Stimulated activated naive B cell treated with anti-CD40 and anti-IgM and Interleukin-4, amounts not matched to agents 10 μg/mL and 1 μg/mL and 100 μg/mL, for 72 hours (primary cell): ENCODE data around the gene PHACTR2.
A peak's percentile ranks its signal among the peaks of the same experiment; 100 is the strongest.
"Not testable (repeated sequence)": the region's sequence is repeated elsewhere in the genome, so short reads cannot be mapped to it uniquely, and the experiment has no call there.

ENCODE experiments used
- ATAC-seq, 2 donors: fragments of 150-1000 bp; cut with Tn5 transposase; replicated peaks; 2 replicates each; pipeline ENCODE4 v1.10.0; 2021; ENCODE audit warnings: moderate library complexity in 1 of 2
- DNase-seq: peaks from one replicate; pipeline ENCODE4 v3.0.0; 2021
- H3K27ac Mint-ChIP-seq: one replicate; pipeline ENCODE4 v1.8.0; 2022; ENCODE audit warnings: mild to moderate bottlenecking, mixed read lengths
- H3K27me3 Mint-ChIP-seq, 2 donors: one replicate each; pipeline ENCODE4 v1.8.0; 2022; ENCODE audit warnings: mixed read lengths in 2 of 2
- H3K36me3 Mint-ChIP-seq, 2 donors: one replicate each; pipeline ENCODE4 v1.8.0; 2022; ENCODE audit warnings: mixed read lengths in 2 of 2, mild to moderate bottlenecking in 1 of 2
- H3K4me1 Mint-ChIP-seq, 2 donors: one replicate each; pipeline ENCODE4 v1.8.0; 2022; ENCODE audit warnings: mixed read lengths in 2 of 2, mild to moderate bottlenecking in 1 of 2
- H3K4me3 Mint-ChIP-seq, 2 donors: one replicate each; pipeline ENCODE4 v1.8.0; 2022; ENCODE audit warnings: mild to moderate bottlenecking in 2 of 2, mixed read lengths in 2 of 2, moderate library complexity in 1 of 2
- H3K9me3 Mint-ChIP-seq, 2 donors: one replicate each; pipeline ENCODE4 v1.8.0; 2022; ENCODE audit warnings: mixed read lengths in 2 of 2, mild to moderate bottlenecking in 1 of 2

PHACTR2 gene

GRCh38 chr6:143766185-143766553 is 88.4 kb downstream of the PHACTR2 start:
- DNase-seq = no peak
- no peak overlapping the region for H3K4me3 Mint-ChIP-seq
- H3K36me3 Mint-ChIP-seq = peaks cover 6 to 19% of the 10 kb centered on the region in 2 donors
- H3K9me3 Mint-ChIP-seq = no peaks in the 10 kb centered on the region
- H3K4me1 Mint-ChIP-seq = peaks cover 0 to 2% of the 10 kb centered on the region in 2 donors
- H3K27me3 Mint-ChIP-seq = no peaks in the 10 kb centered on the region
- ATAC-seq = no peak
- H3K27ac Mint-ChIP-seq = no peak overlapping the region

- DNase-seq (no peak), ATAC-seq (no peak)
- no peaks in the 10 kb centered on the region for H3K4me1 Mint-ChIP-seq
- H3K36me3 Mint-ChIP-seq = peaks cover 4 to 19% of the 10 kb centered on the region in 2 donors
- no peaks in the 10 kb centered on the region for H3K9me3 Mint-ChIP-seq
- H3K27me3 Mint-ChIP-seq = no peaks in the 10 kb centered on the region
- H3K4me3 Mint-ChIP-seq = no peak overlapping the region
- no peak overlapping the region for H3K27ac Mint-ChIP-seq
Observed at GRCh38 chr6:143767433-143767832, 89.7 kb downstream of the PHACTR2 start.

DNA sequence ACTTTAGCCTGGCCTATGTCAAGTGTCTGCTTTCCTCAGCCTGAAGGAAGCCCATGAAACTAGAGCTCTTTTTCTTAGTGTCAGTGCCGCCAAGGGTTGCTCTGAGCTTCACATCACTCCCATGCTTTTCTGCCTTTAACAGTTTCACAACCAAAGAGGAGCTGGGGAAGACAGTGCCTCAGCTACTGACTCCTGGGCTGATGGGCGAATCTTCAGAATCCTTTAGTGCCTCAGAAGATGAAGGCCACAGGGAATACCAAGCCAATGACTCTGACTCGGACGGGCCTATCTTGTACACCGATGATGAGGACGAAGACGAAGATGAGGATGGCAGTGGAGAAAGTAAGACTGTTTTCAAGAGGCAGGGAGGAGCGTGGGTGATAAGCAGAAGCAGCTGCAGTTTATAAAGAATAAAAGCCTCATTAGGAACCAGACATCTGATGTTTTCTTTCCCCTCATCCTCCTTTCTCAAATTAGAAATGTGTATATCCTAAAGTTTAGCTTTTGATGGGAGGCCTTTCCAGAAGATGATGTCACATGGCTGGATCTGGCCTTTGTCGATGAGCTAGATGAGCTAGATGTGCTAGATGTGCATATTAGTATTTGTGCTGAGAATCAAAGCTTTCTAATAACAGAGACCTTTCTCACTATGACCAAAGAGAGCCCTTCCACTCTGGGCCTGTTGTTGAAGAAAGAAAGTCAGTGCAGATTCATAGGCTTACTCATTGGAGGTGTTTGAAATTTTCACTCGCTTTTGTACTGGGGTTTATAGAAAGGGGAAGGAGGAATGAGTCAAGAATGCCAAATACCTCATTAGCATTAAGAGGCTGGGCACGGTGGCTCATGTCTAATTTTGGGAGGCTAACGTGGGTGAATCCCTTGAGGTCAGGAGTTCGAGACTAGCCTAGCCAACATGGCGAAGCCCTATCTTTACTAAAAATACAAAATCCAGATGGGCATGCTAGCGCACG is 94.6 kb downstream of the PHACTR2 start:
- no peak for DNase-seq
- H3K36me3 Mint-ChIP-seq = peaks cover 7 to 20% of the 10 kb centered on the region in 2 donors

DNA sequence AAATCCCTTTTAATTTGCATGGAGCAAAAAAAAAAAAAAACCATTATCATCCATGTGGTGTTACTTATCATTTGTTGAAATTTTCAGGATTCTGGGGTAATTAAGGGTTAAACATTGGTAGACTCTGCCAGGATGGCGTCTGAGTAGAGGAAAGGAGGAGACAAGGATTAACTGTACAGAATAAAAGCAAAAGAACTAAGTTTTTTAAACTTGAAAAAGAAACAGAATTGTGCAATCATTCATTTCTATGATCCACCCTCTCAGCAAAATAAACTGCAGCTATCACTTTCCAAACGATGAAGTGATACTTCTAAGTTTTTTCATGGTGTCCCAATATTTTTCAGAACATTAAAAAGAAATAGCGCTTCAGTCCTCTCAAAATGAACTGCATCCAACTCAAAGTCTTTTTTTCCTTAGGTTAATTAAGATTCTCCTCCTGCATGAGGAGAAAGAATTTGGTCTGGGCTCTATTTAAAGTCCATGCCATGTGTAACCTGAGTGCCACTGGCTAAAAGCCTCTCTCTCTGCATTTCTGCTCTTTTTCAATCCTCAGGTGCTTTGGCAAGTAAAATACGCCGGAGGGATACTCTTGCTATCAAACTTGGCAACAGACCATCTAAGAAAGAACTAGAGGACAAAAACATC is 95.9 kb downstream of the PHACTR2 start:
- H3K9me3 Mint-ChIP-seq = no peaks in the 10 kb centered on the region
- H3K4me1 Mint-ChIP-seq = peaks cover 0 to 2% of the 10 kb centered on the region in 2 donors
- H3K4me3 Mint-ChIP-seq = no peak overlapping the region
- no peak overlapping the region for H3K27ac Mint-ChIP-seq
- peaks cover 13 to 19% of the 10 kb centered on the region in 2 donors for H3K36me3 Mint-ChIP-seq
- H3K27me3 Mint-ChIP-seq = no peaks in the 10 kb centered on the region
- DNase-seq = no peak
- no peak for ATAC-seq

More for the DNA sequence above, 94.6 kb downstream of the PHACTR2 start:
- peak in 1 of 2 donors; percentile 38 for ATAC-seq
- H3K27ac Mint-ChIP-seq = no peak overlapping the region
- no peaks in the 10 kb centered on the region for H3K27me3 Mint-ChIP-seq
- H3K4me3 Mint-ChIP-seq = no peak overlapping the region
- H3K9me3 Mint-ChIP-seq = no peaks in the 10 kb centered on the region
- H3K4me1 Mint-ChIP-seq = peaks cover 0 to 2% of the 10 kb centered on the region in 2 donors

DNA sequence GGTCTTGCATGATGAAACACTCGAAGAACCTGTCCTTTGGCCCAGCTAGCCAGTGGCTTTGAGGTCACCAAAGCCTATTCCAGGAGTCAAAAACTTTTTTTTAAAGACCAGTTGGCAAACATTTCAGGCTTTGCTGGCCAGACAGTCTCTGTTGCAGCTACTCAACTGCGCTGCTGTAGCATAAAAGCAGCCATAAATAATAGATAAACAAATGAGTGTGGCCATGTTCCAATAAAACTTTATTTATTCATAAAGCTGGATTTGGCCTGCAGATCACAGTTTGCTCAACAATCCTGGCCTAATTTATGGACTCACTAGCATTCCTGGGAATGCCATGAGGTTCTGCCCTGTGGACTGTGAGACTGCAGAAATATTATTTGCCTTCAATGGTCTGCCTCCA is 96.6 kb downstream of the PHACTR2 start:
- no peak for ATAC-seq
- Mint-ChIP-seq H3K9me3 (no peaks in the 10 kb centered on the region), H3K27me3 (no peaks in the 10 kb centered on the region), H3K36me3 (peaks cover 16 to 24% of the 10 kb centered on the region in 2 donors), H3K27ac (no peak overlapping the region), H3K4me3 (no peak overlapping the region), H3K4me1 (peaks cover 0 to 2% of the 10 kb centered on the region in 2 donors)
- no peak for DNase-seq

DNA sequence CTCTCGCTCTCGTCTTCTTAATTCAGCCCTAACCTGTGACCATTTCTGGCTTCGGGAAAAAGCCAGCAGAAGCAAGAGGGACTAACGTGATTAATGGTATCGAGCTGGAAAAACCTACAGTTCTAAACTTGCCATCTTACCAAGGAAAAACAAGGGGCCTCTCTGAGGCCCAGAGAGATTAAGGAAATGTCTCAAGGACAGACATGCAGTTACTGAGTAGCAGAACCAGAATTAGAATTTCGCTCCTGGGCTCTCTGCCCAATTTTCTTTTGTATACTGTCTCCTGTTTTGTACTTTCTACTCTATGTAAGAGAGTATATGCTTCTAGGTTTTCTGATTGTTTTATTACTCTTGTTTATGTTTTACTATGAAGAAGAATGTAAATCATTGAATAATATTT is 97.6 kb downstream of the PHACTR2 start:
- Mint-ChIP-seq H3K4me3 (no peak overlapping the region), H3K27me3 (no peaks in the 10 kb centered on the region), H3K4me1 (peaks cover 0 to 2% of the 10 kb centered on the region in 2 donors), H3K36me3 (peaks cover 16 to 27% of the 10 kb centered on the region in 2 donors), H3K9me3 (no peaks in the 10 kb centered on the region), H3K27ac (no peak overlapping the region)
- no peak for DNase-seq
- no peak for ATAC-seq

DNA sequence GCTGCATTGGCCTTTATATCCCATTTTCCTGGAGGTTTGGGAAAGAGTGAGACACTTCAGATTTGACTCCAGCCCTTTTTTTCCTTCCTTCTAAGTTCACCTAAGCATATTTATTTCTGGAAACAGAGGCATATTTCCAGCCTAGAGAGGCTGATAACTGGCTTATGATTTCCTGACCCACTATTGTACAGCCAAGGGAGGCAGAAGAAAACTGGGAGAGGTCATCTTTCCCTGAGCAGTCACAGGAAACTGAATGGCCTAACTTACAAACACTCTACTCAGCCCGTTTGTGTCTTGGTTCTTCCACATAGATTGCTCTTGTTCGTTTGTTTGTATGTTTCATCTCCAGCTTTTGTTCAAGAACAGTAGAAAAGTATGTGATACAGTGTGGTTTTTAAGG is 101.2 kb downstream of the PHACTR2 start:
- H3K4me1 Mint-ChIP-seq = no peaks in the 10 kb centered on the region
- H3K9me3 Mint-ChIP-seq = no peaks in the 10 kb centered on the region
- H3K27me3 Mint-ChIP-seq = no peaks in the 10 kb centered on the region
- no peak for DNase-seq
- no peak overlapping the region for H3K27ac Mint-ChIP-seq
- no peak overlapping the region for H3K4me3 Mint-ChIP-seq
- peaks cover 18 to 28% of the 10 kb centered on the region in 2 donors for H3K36me3 Mint-ChIP-seq
- ATAC-seq = no peak

- no peak for DNase-seq
Observed at GRCh38 chr6:143782481-143782880, 104.7 kb downstream of the PHACTR2 start.

GRCh38 chr6:143783077-143783476 is 105.3 kb downstream of the PHACTR2 start:
- no peak for ATAC-seq
- H3K4me3 Mint-ChIP-seq = no peak overlapping the region
- no peak for DNase-seq
- no peak overlapping the region for H3K27ac Mint-ChIP-seq
- peaks cover 19% of the 10 kb centered on the region in 2 donors for H3K9me3 Mint-ChIP-seq
- peaks cover 39 to 48% of the 10 kb centered on the region in 2 donors for H3K36me3 Mint-ChIP-seq
- no peaks in the 10 kb centered on the region for H3K27me3 Mint-ChIP-seq
- H3K4me1 Mint-ChIP-seq = no peaks in the 10 kb centered on the region

More at GRCh38 chr6:143782481-143782880, 104.7 kb downstream of the PHACTR2 start:
- Mint-ChIP-seq H3K4me3 (no peak overlapping the region), H3K27ac (no peak overlapping the region), H3K4me1 (no peaks in the 10 kb centered on the region), H3K27me3 (no peaks in the 10 kb centered on the region), H3K9me3 (peaks cover 19% of the 10 kb centered on the region in 2 donors), H3K36me3 (peaks cover 42 to 52% of the 10 kb centered on the region in 2 donors)
- ATAC-seq = no peak

DNA sequence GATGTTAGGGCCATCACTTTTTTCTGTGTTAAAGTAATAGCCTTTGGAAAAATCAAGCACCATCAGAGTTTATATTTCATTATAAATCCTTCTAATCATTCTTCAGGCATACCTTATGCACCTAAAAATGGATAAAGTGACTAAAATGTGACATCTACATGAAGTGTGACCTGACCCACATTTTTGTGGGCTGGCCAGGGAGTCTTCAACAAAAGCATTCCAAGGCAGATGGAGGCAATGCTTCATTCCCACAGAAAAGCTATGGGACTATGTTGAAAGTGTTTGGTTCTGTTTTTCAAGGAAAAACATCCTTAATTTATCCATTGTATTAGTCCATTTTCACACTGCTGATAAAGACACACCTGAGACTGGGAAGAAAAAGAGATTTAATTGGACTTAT is 106.6 kb downstream of the PHACTR2 start:
- H3K27me3 Mint-ChIP-seq = no peaks in the 10 kb centered on the region
- ATAC-seq (no peak), DNase-seq (no peak)
- H3K36me3 Mint-ChIP-seq = peaks cover 33 to 39% of the 10 kb centered on the region in 2 donors
- peaks cover 19% of the 10 kb centered on the region in 2 donors for H3K9me3 Mint-ChIP-seq
- H3K4me1 Mint-ChIP-seq = no peaks in the 10 kb centered on the region
- no peak overlapping the region for H3K27ac Mint-ChIP-seq
- no peak overlapping the region for H3K4me3 Mint-ChIP-seq

- peaks cover 42 to 49% of the 10 kb centered on the region in 2 donors for H3K36me3 Mint-ChIP-seq
- not testable (repeated sequence) for DNase-seq, H3K4me1 Mint-ChIP-seq, ATAC-seq, H3K27ac Mint-ChIP-seq, H3K27me3 Mint-ChIP-seq, H3K4me3 Mint-ChIP-seq
- peaks cover 19% of the 10 kb centered on the region in 2 donors for H3K9me3 Mint-ChIP-seq
Observed at GRCh38 chr6:143786371-143786770, 108.6 kb downstream of the PHACTR2 start.

- Mint-ChIP-seq H3K36me3 (peaks cover 37 to 45% of the 10 kb centered on the region in 2 donors), H3K27ac (no peak overlapping the region), H3K4me1 (no peaks in the 10 kb centered on the region), H3K27me3 (no peaks in the 10 kb centered on the region), H3K4me3 (no peak overlapping the region), H3K9me3 (peaks cover 10 to 12% of the 10 kb centered on the region in 2 donors)
- DNase-seq (no peak), ATAC-seq (no peak)
Observed at GRCh38 chr6:143792402-143793279, 114.9 kb downstream of the PHACTR2 start.

- H3K4me3 Mint-ChIP-seq = no peak overlapping the region
- H3K27ac Mint-ChIP-seq = no peak overlapping the region
- peaks cover 41 to 51% of the 10 kb centered on the region in 2 donors for H3K36me3 Mint-ChIP-seq
- DNase-seq = no peak
- no peak for ATAC-seq
- H3K4me1 Mint-ChIP-seq = no peaks in the 10 kb centered on the region
- no peaks in the 10 kb centered on the region for H3K27me3 Mint-ChIP-seq
- peaks cover 12% of the 10 kb centered on the region in 2 donors for H3K9me3 Mint-ChIP-seq
Observed at GRCh38 chr6:143793280-143793619, 115.5 kb downstream of the PHACTR2 start.

DNA sequence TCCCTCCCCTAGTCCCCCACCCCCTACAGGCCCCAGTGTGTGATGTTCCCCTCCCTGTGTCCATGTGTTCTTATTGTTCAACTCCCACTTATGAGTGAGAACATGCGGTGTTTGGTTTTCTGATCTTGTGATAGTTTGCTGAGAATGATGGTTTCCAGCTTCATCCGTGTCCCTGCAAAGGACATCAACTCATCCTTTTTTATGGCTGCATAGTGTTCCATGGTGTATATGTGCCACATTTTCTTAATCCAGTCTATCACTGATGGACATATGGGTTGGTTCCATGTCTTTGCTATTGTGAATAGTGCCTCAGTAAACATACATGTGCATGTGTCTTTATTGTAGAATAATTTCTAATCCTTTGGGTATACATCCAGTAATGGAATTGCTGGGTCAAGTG is 118.8 kb downstream of the PHACTR2 start:
- DNase-seq, H3K27ac Mint-ChIP-seq, H3K27me3 Mint-ChIP-seq, ATAC-seq, H3K4me3 Mint-ChIP-seq, H3K4me1 Mint-ChIP-seq: not testable (repeated sequence)
- Mint-ChIP-seq H3K9me3 (peaks cover 26 to 28% of the 10 kb centered on the region in 2 donors), H3K36me3 (peaks cover 49 to 63% of the 10 kb centered on the region in 2 donors)
